ENCODE measurements around the gene ABHD10.
A peak's percentile ranks its signal among the peaks of the same experiment; 100 is the strongest.

The ABHD10 gene

DNA sequence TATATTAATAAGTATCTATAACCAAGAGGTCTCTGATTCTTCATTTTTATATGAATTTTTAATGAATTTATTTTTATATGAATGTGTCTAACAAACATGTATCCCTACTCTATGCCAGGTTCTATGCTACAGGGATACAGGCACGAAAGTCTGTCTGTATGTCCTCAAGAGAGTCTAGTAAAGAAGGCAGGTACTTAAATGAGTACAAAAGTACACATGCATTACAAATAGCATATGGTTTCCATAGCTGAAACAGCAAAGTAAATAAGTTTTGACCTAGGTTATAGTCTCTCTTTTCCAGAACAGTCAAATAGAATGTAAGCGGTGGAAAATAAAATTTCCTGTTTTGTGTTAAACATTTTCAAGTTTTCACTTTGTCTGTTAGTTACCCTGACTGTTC lies 13.3 kb upstream of the ABHD10 start:
- DNase-seq (ENCODE audit: low read depth in 2 of 2): no peak

DNA sequence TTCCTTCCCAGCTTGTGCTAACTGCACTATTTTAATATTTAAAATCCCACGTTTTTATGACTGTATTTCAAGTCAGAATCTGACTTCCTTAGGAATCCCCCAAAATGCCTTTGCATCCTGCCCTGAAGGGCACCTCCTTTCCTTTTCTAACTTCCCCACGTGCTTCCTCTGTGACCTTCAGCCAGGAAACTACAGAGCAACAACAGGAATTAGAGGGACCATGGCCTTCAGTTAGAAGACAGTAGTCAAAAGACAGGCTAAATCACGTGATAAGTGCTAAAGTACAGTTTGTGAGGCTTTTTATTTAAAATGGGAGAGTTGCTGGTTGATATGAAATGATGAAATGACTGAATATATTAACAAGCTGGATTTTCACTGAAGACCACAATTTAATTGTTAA lies 11.8 kb upstream of the ABHD10 start:
- DNase-seq (ENCODE audit: low read depth in 2 of 2): no peak

DNA sequence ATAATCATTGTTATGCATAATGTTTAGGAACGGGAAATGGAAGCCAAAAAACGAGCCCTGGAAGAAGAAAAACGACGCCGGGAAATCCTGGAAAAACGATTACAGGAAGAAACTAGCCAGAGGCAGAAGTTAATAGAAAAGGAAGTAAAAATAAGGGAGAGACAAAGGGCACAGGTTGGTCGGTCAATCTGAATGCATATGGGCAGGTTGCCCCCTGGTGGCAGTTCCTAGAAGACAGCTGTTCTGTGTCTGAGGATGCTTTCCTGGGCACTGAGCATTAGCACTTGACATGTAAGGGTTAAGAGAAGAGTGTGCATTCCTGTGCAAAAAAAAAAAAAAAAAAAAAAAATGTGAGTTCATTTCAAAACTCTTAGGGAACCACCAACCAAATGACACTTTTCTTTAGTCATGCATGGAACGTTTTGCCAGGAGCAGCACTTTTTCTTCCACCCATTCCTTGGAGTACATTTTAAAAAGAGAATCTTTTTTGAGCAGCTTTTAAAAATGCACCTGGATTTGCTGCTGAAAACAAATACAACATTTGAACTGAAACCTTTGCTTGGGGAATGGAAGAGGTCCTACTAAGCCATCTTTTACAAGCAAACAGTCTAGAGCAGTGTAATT lies 11.1 kb upstream of the ABHD10 start:
- DNase-seq (ENCODE audit: low read depth in 2 of 2): peak; percentile 61 to 85

DNA sequence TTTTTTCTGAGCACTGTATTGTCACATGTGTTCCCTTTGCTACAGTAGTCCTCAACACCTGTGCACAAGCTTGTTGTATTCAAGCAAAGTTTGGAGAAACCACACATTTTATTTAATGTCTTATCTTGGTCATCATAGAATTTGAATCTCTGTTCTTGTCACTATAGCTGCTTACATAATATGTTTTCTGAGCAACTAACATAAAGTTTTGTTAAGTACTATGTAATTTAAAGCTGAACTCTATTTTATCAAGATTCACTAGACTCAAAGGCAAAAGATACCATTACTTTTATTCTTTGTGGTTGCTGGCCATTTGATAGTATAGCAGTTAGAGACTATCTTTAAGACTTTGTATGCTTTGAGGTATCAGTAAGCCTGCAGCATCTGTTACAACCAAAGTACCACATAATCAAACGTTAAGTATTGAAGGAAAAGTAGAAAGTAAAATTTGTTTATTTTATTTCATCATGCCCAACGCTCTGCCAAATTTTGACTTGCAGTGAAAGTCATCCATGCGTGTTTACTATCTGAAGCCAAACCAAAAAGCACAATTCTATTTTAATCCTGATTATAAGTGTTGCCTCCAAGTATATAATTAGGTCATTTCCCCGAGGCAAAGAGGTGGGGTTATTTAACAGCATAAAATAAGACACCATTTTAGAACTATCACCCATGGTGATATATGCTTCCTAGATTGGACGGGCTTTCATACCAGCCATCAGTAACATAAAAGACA lies 10.3 kb upstream of the ABHD10 start:
- DNase-seq (ENCODE audit: low read depth in 2 of 2): no peak

GRCh38 chr3:111970376-111970775 lies 8.4 kb upstream of the ABHD10 start:
- no peak for DNase-seq (ENCODE audit: low read depth in 2 of 2)

DNA sequence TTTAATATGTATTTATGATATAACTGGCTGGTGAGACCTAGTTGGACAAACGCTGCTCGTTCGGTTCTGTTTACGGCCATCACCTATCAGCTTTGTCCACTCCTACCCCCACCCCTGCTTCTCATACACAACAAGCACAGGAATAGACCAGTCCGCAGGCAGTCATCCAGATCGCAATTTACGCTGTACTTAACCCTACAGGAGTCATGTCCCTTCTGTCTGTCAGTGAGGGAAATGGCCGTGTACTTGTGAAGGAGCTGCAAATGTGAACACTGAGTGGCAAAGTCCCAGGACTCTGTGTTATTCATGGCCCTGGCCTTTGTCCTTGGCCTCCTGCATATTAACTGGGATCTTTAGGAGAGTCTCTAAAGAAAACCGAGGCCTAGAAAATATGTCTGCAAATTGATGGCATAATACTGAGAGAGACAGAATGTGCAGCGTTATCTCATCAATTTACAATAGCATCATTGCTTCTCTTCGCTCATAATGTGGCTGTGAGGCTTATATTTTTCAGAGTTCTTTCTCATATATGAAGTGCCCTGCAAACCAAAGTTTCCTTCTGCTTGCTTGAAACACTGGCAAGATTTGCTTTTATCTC lies 7.2 kb upstream of the ABHD10 start:
- no peak for DNase-seq (ENCODE audit: low read depth in 2 of 2)

DNA sequence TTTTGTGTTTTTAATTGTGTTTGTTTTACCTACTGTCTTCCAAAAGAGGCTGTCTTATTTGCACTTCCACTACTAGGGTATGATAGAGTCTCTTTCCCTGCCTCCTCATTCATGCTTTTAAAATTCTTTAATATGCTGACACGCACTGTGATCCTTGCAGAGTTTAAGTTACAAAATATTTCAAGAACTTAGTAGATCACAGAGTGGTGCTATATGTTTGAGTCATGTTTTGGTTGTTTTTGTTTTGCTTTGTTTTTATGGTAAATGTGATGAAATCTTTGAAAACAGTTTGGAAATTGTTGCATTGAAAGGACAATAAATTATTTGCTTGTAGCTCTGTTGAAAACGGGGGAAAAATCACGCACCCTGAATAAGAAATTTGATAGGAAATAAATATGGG lies 5.9 kb upstream of the ABHD10 start:
- no peak for DNase-seq (ENCODE audit: low read depth in 2 of 2)

GRCh38 chr3:111975131-111975530 lies 3.7 kb upstream of the ABHD10 start:
- no peak for DNase-seq (ENCODE audit: low read depth in 2 of 2)

DNA sequence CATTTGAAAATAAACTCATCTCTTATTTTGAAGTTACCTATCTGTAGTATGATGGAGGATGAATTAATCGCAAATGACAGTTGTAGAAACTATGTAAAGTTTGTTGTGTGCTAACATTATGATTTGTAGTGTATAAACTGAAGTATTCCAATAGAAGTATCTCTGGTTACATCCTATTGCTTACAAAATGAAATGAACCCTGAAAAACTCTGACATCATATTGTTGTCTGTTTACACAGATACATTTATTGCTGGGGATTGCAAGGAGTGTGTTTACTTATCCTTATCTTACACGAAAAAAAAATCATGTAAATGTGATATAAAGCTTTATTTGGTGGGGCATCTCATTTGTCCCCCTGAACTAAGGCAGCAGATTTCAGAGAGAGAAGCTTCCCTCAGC lies 2.6 kb upstream of the ABHD10 start:
- no peak for DNase-seq (ENCODE audit: low read depth in 2 of 2)

GRCh38 chr3:111979434-111980038 lies 710 bp downstream of the ABHD10 start:
- no peak for DNase-seq (ENCODE audit: low read depth in 2 of 2)

GRCh38 chr3:111980716-111981456 lies 2.1 kb downstream of the ABHD10 start:
- DNase-seq (ENCODE audit: low read depth in 2 of 2): no peak

DNA sequence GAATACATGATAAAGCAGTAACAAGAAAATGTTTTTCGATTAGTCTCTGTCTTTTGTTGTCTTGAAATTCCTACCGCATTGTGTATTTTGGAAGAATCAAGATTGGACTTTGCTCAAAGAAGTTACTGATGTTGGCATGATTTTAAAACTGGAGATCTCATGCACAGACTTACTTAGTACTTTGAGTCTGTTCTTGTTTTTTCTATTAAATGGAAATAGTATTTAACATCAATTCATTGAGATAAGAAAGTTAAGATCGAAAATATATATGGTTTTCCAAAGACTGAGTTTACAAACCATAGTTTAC lies 2.6 kb downstream of the ABHD10 start:
- no peak for DNase-seq (ENCODE audit: low read depth in 2 of 2)

DNA sequence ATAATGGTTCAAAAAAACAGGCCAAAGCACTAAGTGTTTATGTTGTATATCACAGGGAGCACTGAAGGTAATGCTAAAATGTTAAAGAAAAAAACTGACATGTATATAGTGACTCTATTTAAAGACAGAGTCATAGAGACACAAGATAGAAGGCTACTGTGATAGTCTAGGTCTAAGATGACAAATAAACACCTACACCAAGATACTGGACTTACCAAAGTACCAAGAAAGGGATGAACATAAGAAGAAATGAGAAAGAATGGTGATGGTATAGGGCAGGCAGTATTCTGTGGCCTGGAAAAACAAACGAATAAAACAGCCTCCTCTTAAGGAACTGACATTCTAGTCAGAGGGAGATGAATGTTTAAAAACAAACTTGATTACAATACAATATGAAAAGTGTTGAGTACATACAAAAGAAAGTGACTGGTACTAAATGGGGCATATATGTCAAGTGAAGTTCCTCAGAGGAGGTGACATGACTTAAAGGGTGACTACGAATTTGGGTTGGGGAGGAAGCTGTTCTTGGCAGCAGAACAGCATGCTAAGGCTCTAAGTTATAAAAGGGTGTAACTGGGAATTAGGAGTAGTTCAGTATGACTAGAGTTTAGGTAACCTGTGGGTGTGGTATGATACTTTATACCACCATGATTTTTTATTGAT lies 5.9 kb downstream of the ABHD10 start:
- no peak for DNase-seq (ENCODE audit: low read depth in 2 of 2)

DNA sequence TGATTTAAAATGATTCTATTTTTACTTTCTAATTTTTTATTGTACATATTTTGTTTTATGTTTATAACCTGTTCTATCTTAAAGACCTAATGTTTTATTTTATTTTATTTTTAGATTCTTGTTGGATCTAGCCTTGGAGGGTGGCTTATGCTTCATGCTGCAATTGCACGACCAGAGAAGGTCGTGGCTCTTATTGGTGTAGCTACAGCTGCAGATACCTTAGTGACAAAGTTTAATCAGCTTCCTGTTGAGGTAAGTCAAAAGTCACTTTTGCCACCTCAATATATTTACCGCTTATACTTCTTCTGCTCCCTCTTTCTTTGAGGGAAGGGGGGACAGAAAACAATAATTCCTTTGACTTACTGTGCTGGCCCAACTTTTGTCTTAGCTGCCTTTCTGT lies 8.0 kb downstream of the ABHD10 start:
- no peak for DNase-seq (ENCODE audit: low read depth in 2 of 2)

GRCh38 chr3:111989061-111989678 lies 10.3 kb downstream of the ABHD10 start:
- DNase-seq (ENCODE audit: low read depth in 2 of 2): no peak

- no peak for DNase-seq (ENCODE audit: low read depth in 2 of 2)
Observed at GRCh38 chr3:111993038-111993437, 14.2 kb downstream of the ABHD10 start.

- no peak for DNase-seq (ENCODE audit: low read depth in 2 of 2)
Observed at GRCh38 chr3:111998636-111999483, 20.0 kb downstream of the ABHD10 start, which contains the start of gene TAGLN3. TAGLN3 (plus strand) TSS chr3:111998922; CDS start chr3:111999423, 501 bp downstream.

- no peak for DNase-seq (ENCODE audit: low read depth in 2 of 2)
Observed at GRCh38 chr3:111999484-112000324, 20.9 kb downstream of the ABHD10 start.

DNA sequence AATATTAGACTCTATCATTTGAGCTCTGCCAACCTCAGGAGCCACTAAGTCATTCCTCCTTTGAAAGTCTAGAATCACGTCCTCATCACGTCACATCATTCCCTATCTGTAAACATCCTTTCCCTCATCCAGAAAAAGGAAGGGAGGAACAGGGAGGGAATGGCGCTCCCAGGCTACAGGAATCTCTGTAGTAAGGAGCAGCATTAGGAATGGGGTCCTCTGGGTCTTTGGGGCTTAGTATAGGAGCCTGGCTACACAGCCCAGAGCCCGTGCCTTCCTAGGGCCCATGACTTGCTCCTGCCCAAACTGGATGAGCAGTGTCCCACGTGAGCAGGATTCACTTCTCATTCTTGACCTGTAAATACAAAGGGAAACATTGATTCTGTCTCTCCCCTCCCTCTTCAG lies 21.5 kb downstream of the ABHD10 start:
- no peak for DNase-seq (ENCODE audit: low read depth in 2 of 2)
